Activated CD8-positive, alpha-beta memory T cell treated with anti-CD3 and anti-CD28 coated beads, Interleukin-2, amount 10 ng/mL, durations not matched to agents 7 days and 5 days (primary cell): ENCODE data around the gene RIN2. TPM values are rescaled to one million over a fixed set of nuclear protein-coding genes. Genes with fewer than 3 reads are reported as not detected.

ENCODE experiments used
- ATAC-seq: fragments of 150-1000 bp; cut with Tn5 transposase; one replicate; pipeline ENCODE4 v1.10.0; 2021; ENCODE audit warnings: moderate library complexity
- CTCF ChIA-PET: fragments of 350-600 bp; sonication (Branson Sonifier 250); formaldehyde crosslinking; loops from one replicate; lab custom pipeline; 2021; ENCODE audit warnings: antibody characterized with exemption; lab: Charles Lee
- DNase-seq: peaks from one replicate; pipeline ENCODE4 v3.0.0-alpha.2; 2020
- H3K27ac Mint-ChIP-seq: one replicate; pipeline ENCODE4 v1.8.0; 2021; ENCODE audit warnings: mild to moderate bottlenecking, mixed read lengths
- H3K27me3 Mint-ChIP-seq: one replicate; pipeline ENCODE4 v1.8.0; 2021; ENCODE audit warnings: mixed read lengths
- H3K36me3 Mint-ChIP-seq: one replicate; pipeline ENCODE4 v1.8.0; 2021; ENCODE audit warnings: mild to moderate bottlenecking, mixed read lengths
- H3K4me1 Mint-ChIP-seq: one replicate; pipeline ENCODE4 v1.8.0; 2021; ENCODE audit warnings: mixed read lengths
- H3K4me3 Mint-ChIP-seq: one replicate; pipeline ENCODE4 v1.8.0; 2021; ENCODE audit warnings: mild to moderate bottlenecking, moderate library complexity, mixed read lengths
- H3K9me3 Mint-ChIP-seq: one replicate; pipeline ENCODE4 v1.8.0; 2022; ENCODE audit warnings: low read depth, mixed read lengths
- total RNA-seq, 2 experiments: library from RNA; stranded (reverse); gene quantifications; one replicate each; pipeline ENCODE4 v1.2.3, GENCODE V29; 2021

Gene RIN2
- total RNA-seq, 2 experiments from 2014 or later, result not detected

GRCh38 chr20:19761841-19762240, 3.8 kb downstream of the RIN2 start:
- Mint-ChIP-seq H3K4me1 (no peaks in the 10 kb centered on the region), H3K27ac (no peak overlapping the region), H3K27me3 (peaks cover 42% of the 10 kb centered on the region), H3K36me3 (no peaks in the 10 kb centered on the region), H3K4me3 (no peak overlapping the region), H3K9me3 (no peaks in the 10 kb centered on the region)
- no peak for DNase-seq
- CTCF ChIA-PET, result no interaction called here
- no peak for ATAC-seq

- CTCF ChIA-PET, result no interaction called here
- Mint-ChIP-seq H3K27me3 (peaks cover 24% of the 10 kb centered on the region), H3K27ac (no peak overlapping the region), H3K4me1 (no peaks in the 10 kb centered on the region), H3K9me3 (no peaks in the 10 kb centered on the region), H3K36me3 (no peaks in the 10 kb centered on the region), H3K4me3 (no peak overlapping the region)
- DNase-seq, result no peak
- no peak for ATAC-seq
These were observed 6.1 kb downstream of the RIN2 start for GRCh38 chr20:19764207-19764606.

GRCh38 chr20:19765266-19765665, 7.2 kb downstream of the RIN2 start:
- CTCF ChIA-PET, result no interaction called here
- Mint-ChIP-seq H3K4me1 (no peaks in the 10 kb centered on the region), H3K36me3 (no peaks in the 10 kb centered on the region), H3K27ac (no peak overlapping the region), H3K9me3 (no peaks in the 10 kb centered on the region), H3K4me3 (no peak overlapping the region), H3K27me3 (peaks cover 16% of the 10 kb centered on the region)
- DNase-seq (no peak), ATAC-seq (no peak)

DNA sequence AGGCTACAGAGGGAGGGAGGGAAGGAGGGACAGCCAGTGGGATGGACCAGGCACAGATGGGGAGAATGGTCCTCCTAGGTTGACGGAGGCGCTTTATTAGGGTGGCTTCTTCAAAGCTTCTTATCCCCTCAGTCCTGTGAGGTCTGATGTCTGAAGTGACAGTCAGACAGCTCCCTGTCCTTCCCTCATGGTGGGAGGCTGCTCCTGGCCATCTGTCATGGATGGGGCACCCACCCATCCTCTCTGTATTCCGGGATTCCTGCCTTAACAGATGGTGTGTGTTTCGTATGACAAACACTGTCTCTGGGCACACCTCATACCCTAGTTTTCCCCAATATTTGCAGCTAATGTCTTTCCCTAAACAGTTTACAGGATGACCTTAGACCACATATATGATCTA, 7.9 kb downstream of the RIN2 start:
- Mint-ChIP-seq H3K4me1 (no peaks in the 10 kb centered on the region), H3K36me3 (no peaks in the 10 kb centered on the region), H3K9me3 (no peaks in the 10 kb centered on the region), H3K4me3 (no peak overlapping the region), H3K27ac (no peak overlapping the region), H3K27me3 (peaks cover 11% of the 10 kb centered on the region)
- DNase-seq (no peak), ATAC-seq (no peak)
- CTCF ChIA-PET, result no interaction called here

GRCh38 chr20:19767070-19767469, 9.0 kb downstream of the RIN2 start:
- Mint-ChIP-seq H3K27me3 (peaks cover 2% of the 10 kb centered on the region), H3K36me3 (no peaks in the 10 kb centered on the region), H3K4me3 (no peak overlapping the region), H3K4me1 (no peaks in the 10 kb centered on the region), H3K9me3 (no peaks in the 10 kb centered on the region), H3K27ac (no peak overlapping the region)
- ATAC-seq, result no peak
- DNase-seq, result no peak
- CTCF ChIA-PET, result no interaction called here

GRCh38 chr20:19768325-19768842, 10.3 kb downstream of the RIN2 start:
- Mint-ChIP-seq H3K36me3 (no peaks in the 10 kb centered on the region), H3K4me3 (no peak overlapping the region), H3K4me1 (no peaks in the 10 kb centered on the region), H3K27ac (no peak overlapping the region), H3K9me3 (no peaks in the 10 kb centered on the region), H3K27me3 (peaks cover 2% of the 10 kb centered on the region)
- DNase-seq (no peak), ATAC-seq (no peak)
- CTCF ChIA-PET, result no interaction called here

DNA sequence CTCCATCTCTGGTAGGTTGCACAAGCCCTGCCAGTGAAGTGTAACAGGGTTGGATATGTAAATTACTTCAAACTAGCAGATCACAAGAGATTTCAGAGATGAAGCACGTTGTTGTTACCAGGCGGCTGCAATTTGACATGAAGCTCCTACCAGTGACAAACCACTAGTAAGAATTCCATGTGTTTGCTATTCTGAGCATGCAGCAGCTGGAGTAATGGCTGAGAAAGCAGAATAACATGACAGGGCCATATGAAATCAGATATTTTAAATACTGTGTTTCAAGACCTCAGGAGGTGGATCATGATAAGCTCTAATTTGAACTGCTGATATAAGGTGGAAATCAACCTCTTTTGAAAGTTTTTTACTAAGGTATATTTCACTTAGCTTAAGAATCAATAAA, 11.4 kb downstream of the RIN2 start:
- no peak overlapping the region for H3K4me3 Mint-ChIP-seq
- DNase-seq, result no peak
- CTCF ChIA-PET, result no interaction called here
- no peak overlapping the region for H3K27ac Mint-ChIP-seq
- no peaks in the 10 kb centered on the region for H3K9me3 Mint-ChIP-seq
- H3K27me3 Mint-ChIP-seq, result peaks cover 3% of the 10 kb centered on the region
- no peaks in the 10 kb centered on the region for H3K36me3 Mint-ChIP-seq
- ATAC-seq, result no peak
- H3K4me1 Mint-ChIP-seq, result no peaks in the 10 kb centered on the region

DNA sequence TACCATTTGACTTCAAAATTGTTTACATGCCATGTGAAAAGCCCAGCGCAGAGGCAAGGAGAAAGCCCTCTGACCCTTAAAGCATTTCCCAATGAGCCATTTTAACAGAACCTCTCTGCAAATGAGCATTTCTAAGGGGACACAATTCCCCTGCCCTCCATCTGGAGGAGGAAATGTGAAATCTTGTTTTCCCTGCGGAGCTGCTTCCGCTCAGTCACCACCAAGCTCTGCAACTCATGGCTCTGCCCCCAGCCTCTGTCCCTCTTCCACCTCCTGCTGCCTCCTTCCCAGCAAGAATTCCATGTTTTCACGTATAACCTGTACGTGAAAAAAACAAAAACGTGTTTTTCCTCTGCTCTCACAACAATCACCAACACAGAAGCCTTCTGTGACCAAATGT, 12.3 kb downstream of the RIN2 start:
- CTCF ChIA-PET, result no interaction called here
- H3K4me1 Mint-ChIP-seq, result no peaks in the 10 kb centered on the region
- no peak for ATAC-seq
- H3K36me3 Mint-ChIP-seq, result no peaks in the 10 kb centered on the region
- DNase-seq, result no peak
- no peak overlapping the region for H3K4me3 Mint-ChIP-seq
- no peaks in the 10 kb centered on the region for H3K9me3 Mint-ChIP-seq
- peaks cover 3% of the 10 kb centered on the region for H3K27me3 Mint-ChIP-seq
- no peak overlapping the region for H3K27ac Mint-ChIP-seq

GRCh38 chr20:19771031-19771430, 13.0 kb downstream of the RIN2 start:
- Mint-ChIP-seq H3K36me3 (no peaks in the 10 kb centered on the region), H3K27ac (no peak overlapping the region), H3K9me3 (no peaks in the 10 kb centered on the region), H3K4me3 (no peak overlapping the region), H3K4me1 (no peaks in the 10 kb centered on the region), H3K27me3 (peaks cover 3% of the 10 kb centered on the region)
- CTCF ChIA-PET, result no interaction called here
- ATAC-seq (no peak), DNase-seq (no peak)

DNA sequence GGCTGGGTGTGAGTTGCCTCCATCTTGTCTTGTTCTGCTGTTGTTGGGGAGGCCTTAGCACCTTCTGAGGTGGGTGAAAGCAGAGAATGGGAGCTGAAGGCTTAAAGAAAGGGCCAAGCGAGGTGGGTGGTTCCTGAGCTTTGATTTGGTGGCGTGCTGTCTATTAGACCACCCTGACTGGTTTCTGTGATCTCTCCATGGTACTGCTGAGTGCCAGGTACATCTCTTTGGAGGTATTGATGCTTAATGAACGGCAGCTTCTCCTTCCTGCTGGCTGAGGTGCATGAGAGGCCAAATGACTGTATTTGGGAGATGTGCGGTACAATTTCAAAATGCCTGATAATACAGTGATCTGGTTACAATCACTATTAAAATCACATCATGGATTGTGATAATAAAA, 15.4 kb downstream of the RIN2 start:
- DNase-seq (no peak), ATAC-seq (no peak)
- no peak overlapping the region for H3K4me3 Mint-ChIP-seq
- CTCF ChIA-PET, result no interaction called here
- H3K36me3 Mint-ChIP-seq, result no peaks in the 10 kb centered on the region
- peaks cover 9% of the 10 kb centered on the region for H3K27me3 Mint-ChIP-seq
- no peaks in the 10 kb centered on the region for H3K9me3 Mint-ChIP-seq
- H3K4me1 Mint-ChIP-seq, result no peaks in the 10 kb centered on the region
- no peak overlapping the region for H3K27ac Mint-ChIP-seq

DNA sequence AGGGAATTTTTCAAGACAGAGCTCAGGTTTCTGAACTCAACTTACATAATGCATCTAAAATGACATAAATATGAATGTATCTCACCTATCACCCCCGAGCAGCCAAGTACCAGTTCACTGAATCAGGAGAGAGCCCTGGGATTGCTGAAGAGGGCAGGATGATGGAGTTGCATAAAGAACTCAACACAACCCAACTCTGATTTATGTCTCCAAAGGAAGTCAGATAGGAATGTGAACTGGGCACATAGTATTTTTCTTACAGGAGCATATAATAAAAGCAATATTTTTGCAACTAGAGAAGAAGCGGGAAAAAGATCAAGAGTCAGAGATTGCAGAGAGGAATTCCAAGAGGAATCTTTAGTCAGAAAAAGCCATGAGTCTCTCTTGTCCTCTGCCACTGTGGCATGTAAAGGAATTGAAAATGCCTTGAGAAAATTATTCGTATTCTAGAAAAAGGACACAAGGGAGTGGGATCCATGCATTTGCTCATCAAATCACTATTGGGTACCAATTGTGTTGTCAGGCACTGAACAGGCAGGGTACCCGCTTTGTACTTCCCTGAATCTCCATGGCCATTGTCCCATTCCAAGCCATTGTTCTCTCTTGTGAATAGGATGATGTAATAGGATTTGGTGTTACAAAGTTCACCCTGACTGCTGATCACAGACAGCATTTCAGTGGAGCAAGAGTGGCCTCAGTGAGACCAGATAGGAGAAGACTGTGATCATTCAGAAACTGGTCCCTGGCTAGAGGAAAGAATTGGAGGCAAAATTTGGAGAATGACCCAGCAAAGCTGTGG, 16.3 kb downstream of the RIN2 start:
- peaks cover 13% of the 10 kb centered on the region for H3K27me3 Mint-ChIP-seq
- CTCF ChIA-PET, result no interaction called here
- H3K36me3 Mint-ChIP-seq, result no peaks in the 10 kb centered on the region
- ATAC-seq (no peak), DNase-seq (no peak)
- no peak overlapping the region for H3K27ac Mint-ChIP-seq
- H3K9me3 Mint-ChIP-seq, result no peaks in the 10 kb centered on the region
- H3K4me3 Mint-ChIP-seq, result no peak overlapping the region
- peaks cover 1% of the 10 kb centered on the region for H3K4me1 Mint-ChIP-seq

DNA sequence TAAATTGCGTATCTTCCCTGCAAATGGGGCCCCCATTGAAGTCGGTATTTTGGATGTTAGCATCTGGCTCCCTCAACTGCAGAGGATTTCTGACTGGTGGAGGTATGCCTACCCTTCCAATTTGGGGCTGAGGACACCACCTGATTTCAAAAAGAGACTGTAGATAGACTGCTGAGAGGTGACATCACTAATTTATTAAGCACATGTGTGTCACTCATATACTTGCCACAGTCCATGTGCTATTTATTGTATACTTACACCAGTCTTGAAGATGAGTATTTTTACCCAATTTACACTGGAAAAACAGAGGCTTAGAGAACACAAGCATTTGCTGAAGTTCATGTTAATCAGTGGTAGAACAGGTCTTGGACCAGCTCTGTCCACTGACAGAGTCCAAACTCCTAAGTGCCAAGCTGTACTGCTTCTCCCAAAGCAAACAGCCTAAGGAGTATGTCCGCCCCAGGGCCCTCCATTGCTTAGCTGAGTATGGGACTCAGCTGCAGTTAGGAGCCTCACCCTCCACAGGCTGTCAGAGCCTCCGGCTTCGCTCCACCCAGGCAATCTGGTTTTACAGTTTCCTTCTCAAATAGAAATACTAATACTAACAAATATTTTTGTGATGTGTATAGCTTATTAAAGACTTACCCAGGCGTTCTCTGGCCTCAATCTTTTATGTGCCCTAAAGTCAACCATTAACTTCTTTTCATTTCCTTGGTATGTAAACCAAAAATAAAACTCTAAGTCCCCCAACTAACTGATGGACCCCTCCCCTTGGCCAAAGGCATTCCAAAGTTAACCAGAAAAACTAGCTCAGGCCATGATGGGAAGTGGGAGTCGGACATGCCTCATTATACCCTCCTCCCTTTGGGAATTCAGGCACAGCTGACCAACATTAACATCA, 17.5 kb downstream of the RIN2 start:
- H3K27ac Mint-ChIP-seq, result no peak overlapping the region
- H3K36me3 Mint-ChIP-seq, result no peaks in the 10 kb centered on the region
- H3K4me1 Mint-ChIP-seq, result peaks cover 14% of the 10 kb centered on the region
- no peaks in the 10 kb centered on the region for H3K9me3 Mint-ChIP-seq
- CTCF ChIA-PET, result no interaction called here
- peaks cover 13% of the 10 kb centered on the region for H3K27me3 Mint-ChIP-seq
- DNase-seq (no peak), ATAC-seq (no peak)
- no peak overlapping the region for H3K4me3 Mint-ChIP-seq

DNA sequence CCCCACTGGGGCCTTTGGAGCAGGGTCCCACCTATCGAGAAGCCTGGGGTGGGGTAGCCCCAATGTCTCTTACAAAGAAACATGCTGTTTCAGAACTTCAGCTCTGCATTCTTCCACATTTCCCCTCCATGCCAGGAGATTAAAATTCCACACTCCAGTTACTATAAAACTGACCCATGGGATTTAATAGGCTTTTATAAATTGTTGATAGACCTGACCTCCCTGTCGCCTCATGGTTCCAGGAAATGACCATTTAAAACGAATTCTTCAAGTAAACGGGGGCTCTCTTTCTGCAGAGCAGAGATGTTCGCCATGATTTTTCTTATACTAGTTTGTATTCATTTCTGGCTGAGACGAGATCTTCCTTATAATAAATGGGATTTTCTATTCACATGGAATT, 19.3 kb downstream of the RIN2 start:
- H3K27ac Mint-ChIP-seq, result no peak overlapping the region
- H3K27me3 Mint-ChIP-seq, result peaks cover 13% of the 10 kb centered on the region
- no peak for DNase-seq
- H3K4me3 Mint-ChIP-seq, result no peak overlapping the region
- H3K36me3 Mint-ChIP-seq, result no peaks in the 10 kb centered on the region
- CTCF ChIA-PET, result no interaction called here
- no peak for ATAC-seq
- peaks cover 18% of the 10 kb centered on the region for H3K4me1 Mint-ChIP-seq
- H3K9me3 Mint-ChIP-seq, result no peaks in the 10 kb centered on the region

GRCh38 chr20:19777981-19778380, 19.9 kb downstream of the RIN2 start:
- Mint-ChIP-seq H3K4me3 (no peak overlapping the region), H3K27ac (no peak overlapping the region), H3K36me3 (no peaks in the 10 kb centered on the region), H3K4me1 (peaks cover 18% of the 10 kb centered on the region), H3K9me3 (no peaks in the 10 kb centered on the region), H3K27me3 (peaks cover 13% of the 10 kb centered on the region)
- ATAC-seq (no peak), DNase-seq (no peak)
- CTCF ChIA-PET, result no interaction called here
